Spleen (tissue), 7 donors: ENCODE measurements around the gene PTPRT.

Experiments
- POLR2A ChIP-seq, 3 donors: fragments of 450-650 bp; IDR thresholded peaks; one replicate each; pipeline ENCODE4 v1.5.1; 2017; ENCODE audit warnings: antibody characterized with exemption in 3 of 3, mild to moderate bottlenecking in 1 of 3
- TF ChIP-seq, protein P1 (sequence below), 11 experiments: fragments of 200-600 bp in 7 of 11; fragments of 450-650 bp in 4 of 11; sonication (generic) in 4 of 11; IDR thresholded peaks in 8 of 11; conservative IDR thresholded peaks in 3 of 11; 1 replicate in 7 of 11; 2 replicates in 4 of 11; pipeline versions ENCODE4 v1.4.0 to v1.8.0; 2016 to 2021; ENCODE audit warnings: antibody characterized with exemption in 11 of 11, inconsistent platforms in 4 of 11, mild to moderate bottlenecking in 1 of 11
- donor health status: DM: no; HTN: no; CAD: no; lungs with moderate emphysema.
- donor health status: DM: no; HTN: no; CAD: no.
- donor health status: DM: no; HTN: no; CAD: no.

DNA sequence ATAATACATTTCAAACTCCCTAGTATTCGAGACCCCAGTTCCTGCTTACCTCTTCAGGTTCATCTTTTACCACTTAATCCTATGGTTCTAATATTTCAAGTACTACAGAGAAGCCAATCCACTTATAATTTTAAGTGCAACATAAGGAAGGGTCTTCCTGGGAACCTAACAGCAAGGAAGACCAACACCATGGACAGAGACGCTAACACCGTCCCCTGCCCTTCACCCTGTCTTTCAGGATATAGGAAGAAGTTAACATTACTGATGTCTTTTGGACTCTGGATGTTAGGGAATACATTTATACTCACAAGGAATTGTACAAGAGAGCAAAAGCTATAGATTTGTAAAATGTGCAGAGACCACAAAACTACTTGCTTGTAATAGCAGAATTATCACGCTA, 1006.6 kb downstream of the PTPRT start:
- TF ChIP-seq, protein P1, sequence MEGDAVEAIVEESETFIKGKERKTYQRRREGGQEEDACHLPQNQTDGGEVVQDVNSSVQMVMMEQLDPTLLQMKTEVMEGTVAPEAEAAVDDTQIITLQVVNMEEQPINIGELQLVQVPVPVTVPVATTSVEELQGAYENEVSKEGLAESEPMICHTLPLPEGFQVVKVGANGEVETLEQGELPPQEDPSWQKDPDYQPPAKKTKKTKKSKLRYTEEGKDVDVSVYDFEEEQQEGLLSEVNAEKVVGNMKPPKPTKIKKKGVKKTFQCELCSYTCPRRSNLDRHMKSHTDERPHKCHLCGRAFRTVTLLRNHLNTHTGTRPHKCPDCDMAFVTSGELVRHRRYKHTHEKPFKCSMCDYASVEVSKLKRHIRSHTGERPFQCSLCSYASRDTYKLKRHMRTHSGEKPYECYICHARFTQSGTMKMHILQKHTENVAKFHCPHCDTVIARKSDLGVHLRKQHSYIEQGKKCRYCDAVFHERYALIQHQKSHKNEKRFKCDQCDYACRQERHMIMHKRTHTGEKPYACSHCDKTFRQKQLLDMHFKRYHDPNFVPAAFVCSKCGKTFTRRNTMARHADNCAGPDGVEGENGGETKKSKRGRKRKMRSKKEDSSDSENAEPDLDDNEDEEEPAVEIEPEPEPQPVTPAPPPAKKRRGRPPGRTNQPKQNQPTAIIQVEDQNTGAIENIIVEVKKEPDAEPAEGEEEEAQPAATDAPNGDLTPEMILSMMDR (IDR thresholded peaks at IDR 0.05 in 8 of 11, conservative IDR thresholded peaks at IDR 0.05 in 3 of 11): no peak
- TF ChIP-seq POLR2A (IDR thresholded peaks at IDR 0.05): no peak
